ENCODE results near the gene SYCN.
A peak's percentile ranks its signal among the peaks of the same experiment; 100 is the strongest.
"Not testable (repeated sequence)": the region's sequence is repeated elsewhere in the genome, so short reads cannot be mapped to it uniquely, and the experiment has no call there.

The SYCN gene

DNA sequence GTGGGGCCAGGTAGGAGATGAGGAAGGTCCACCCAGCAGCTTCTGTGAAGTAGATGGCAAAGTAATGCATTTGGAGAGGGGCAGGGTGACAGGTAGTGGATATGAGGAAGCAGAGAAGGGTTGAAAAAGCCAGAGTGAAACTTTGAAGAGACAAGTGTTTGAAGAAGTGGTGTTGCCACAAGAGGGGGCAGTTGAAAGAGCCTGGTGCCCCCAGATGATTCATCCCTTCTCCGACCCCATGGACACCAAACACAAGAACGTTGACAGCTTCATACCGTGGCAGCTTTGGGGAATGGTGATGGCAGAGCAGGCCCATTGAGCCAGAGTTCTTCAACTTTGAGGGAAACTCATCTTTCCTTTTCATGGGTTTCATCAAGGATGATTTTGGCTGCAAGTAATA, 20.8 kb upstream of the SYCN start:
- DNase-seq (ENCODE audit: low spot score): no peak

GRCh38 chr19:39223703-39224279, 19.7 kb upstream of the SYCN start:
- peak; percentile 50 for DNase-seq (ENCODE audit: low spot score)

GRCh38 chr19:39219108-39219507, 15.0 kb upstream of the SYCN start:
- not testable (repeated sequence) for DNase-seq (ENCODE audit: low spot score)

DNA sequence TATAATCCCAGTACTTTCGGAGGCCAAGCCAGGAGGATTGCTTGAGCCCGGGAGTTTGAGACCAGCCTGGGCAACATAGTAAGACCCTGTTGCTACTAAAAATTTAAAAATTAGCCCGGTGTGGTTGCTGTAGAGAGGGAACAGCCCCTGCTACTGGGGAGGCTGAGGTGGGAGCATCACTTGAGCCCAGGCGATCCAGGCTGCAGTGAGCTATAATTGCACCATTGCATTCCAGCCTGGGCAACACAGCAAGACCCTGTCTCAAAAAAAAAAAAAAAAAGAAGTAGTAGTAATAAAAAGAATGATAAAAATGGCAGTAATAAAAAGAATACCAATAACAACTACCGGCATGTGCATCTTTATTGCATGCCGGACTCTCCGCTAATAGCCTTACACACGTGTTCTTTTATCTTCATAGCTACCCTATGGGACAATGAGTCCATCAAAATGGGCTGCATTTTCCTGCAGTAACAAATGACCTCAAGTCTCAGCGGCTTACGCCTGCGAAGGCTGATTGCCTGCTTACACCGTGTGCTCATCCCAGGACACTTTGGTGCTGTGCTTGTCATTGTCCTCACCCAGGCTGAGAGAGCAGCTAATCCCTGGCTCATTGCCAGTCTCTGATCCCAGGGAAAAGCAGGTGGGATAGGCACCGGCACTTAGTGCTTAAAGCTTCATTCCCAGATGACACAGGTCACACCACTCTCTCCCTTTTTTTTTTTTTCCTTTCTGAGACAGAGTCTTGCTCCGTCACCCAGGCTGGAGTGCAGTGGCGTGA, 14.4 kb upstream of the SYCN start:
- DNase-seq (ENCODE audit: low spot score): no peak

DNA sequence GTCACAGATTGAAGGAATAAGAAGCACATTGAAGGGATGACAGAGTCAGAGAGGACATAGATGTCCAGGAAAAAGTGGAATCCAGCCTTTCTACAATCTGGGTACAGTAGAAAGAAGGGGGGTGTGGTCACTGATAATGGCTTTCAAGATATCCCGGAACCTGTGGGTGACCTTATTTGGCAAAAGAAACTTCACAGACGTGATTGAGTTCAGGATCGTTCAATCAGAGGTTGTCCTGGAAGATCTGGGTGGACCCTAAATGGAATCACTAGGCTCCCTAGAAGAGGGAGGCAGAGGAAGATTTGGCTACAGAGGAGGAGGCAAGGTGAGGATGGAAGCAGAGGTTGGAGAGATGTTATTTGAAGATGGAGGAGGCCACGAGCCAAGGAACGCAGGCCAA, 13.0 kb upstream of the SYCN start:
- DNase-seq (ENCODE audit: low spot score): no peak

DNA sequence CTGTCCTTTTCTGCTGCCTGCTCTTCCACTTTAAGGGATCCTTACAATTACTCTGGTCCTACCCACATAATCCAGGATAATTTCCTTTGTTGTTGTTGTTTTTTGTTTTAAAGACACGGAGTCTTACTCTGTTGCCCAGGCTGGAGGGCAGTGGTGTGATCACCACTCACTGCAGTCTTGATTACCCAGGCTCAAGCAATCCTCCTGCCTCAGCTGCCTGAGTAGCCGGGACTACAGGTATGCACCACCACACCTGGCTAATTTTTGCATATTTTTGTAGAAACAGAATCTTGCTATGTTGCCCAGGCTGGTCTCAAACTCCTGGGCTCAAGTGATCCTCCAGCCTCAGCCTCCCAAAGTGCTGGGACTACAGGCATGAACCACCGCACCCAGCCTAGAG, 11.3 kb upstream of the SYCN start:
- DNase-seq (ENCODE audit: low spot score): not testable (repeated sequence)

GRCh38 chr19:39212375-39212742, 8.3 kb upstream of the SYCN start:
- no peak for DNase-seq (ENCODE audit: low spot score)

DNA sequence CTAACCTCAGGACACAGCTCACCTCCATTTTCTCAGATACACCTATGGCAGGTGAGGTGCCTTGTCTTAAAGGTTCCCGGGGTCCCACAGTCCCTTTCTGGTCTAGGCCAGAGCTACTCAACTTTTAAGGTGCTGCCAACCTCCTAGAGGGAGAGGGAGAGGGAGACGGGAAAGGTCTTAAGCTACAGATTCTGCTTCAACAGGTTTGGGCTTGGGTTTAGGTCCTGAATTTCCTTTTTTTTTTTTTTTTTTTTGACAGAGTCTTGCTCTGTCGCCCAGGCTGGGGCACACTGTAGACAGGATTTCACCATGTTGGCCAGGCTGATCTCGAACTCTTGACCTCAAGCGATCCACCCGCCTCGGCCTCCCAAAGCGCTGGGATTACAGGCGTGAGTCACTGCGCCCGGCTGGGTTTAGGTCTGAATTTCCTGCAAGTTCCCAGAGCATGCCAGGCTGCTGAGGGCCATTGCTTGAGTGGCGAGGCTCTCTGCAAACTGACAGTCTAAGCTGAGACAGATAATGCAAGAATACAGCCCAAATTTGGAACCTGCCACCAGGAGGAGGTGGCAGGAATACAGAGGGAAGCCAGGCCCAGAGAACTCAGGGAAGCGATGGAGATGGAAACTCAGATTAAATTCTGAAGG, 7.8 kb upstream of the SYCN start:
- no peak for DNase-seq (ENCODE audit: low spot score)

DNA sequence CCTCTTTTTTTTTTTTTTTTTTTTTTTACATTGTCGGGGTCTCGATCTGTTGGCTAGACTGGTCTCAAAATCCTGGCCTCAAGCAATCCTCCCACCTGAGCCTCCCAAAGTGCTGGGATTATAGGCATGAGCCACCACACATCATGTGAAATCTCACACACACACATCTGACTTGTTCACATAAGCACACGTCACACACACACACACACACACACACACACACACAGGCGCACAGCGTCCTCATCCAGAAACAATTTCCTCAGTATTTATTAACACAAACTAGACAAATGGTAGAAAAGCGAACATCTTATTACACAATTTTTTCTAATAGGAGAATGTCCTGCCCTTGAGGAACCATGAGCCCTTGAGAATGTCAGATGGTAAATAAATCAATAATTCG, 5.1 kb upstream of the SYCN start:
- DNase-seq (ENCODE audit: low spot score): no peak

DNA sequence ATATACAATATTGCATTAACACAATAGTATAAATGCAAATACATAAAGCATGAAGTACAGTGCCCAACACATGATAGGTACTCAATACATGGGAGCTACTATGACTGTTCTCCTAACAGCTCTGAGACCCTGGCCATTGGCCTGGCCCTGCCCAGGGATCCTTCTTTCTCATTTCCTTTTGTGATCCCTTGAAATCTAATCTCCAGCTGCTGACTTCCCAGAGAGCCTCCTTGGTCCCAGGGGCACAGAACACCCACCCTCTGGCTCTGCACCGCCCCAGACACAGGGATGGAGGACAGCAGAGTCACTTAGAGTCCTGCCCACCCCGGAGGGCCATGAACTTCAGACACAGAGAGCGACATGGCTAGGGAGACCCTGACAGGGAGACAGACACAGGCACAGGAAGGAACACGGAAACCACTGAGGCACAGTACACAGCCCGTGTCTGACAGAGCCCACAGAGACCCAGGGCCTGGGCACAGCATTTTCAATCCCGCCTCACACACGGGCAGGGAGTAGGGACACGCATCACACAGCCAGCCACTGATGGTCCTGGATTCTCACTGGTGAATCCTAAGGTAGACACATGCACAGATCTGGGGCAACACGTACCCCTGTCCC, 4.2 kb upstream of the SYCN start:
- no peak for DNase-seq (ENCODE audit: low spot score)

- DNase-seq (ENCODE audit: low spot score): no peak
These were observed 3.3 kb upstream of the SYCN start for GRCh38 chr19:39207293-39207836.

GRCh38 chr19:39206122-39206521, 2.1 kb upstream of the SYCN start:
- DNase-seq (ENCODE audit: low spot score): no peak

- no peak for DNase-seq (ENCODE audit: low spot score)
These were observed 1.3 kb upstream of the SYCN start for GRCh38 chr19:39205449-39205764.

DNA sequence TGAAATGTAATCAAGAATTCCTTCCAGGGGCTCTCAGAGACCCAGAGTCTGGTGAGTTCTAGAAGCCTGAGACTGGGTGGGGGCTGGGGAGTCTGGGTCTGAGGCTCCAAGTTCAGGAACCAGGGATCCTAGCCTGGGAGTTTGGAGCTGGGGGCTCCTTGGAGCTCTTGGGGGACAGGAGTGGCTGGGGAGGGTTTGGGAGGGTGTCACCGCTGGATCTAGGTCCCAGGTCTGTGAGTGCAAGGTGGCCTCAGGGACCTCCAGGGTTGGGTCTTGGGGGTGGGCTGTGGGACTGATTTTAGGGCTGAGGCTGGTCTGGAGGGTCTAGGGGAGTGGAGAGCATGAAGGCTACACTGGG, 1.1 kb downstream of the SYCN start:
- DNase-seq (ENCODE audit: low spot score): no peak

DNA sequence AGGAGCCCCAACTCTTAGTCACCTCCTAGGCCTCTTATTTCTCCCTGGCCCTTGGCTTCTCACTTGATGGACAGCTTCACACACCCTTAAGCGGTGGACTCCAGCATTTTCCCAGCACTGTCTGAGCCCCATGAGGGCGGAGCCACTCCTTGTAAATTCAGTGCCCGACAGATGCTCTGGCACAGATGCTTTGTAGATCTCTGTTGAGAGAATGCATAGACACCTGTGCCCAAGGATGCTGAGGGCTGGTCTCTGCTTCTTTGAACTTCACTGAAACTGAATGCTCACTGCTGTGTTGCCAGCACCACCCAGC, 3.3 kb downstream of the SYCN start:
- no peak for DNase-seq (ENCODE audit: low spot score)

DNA sequence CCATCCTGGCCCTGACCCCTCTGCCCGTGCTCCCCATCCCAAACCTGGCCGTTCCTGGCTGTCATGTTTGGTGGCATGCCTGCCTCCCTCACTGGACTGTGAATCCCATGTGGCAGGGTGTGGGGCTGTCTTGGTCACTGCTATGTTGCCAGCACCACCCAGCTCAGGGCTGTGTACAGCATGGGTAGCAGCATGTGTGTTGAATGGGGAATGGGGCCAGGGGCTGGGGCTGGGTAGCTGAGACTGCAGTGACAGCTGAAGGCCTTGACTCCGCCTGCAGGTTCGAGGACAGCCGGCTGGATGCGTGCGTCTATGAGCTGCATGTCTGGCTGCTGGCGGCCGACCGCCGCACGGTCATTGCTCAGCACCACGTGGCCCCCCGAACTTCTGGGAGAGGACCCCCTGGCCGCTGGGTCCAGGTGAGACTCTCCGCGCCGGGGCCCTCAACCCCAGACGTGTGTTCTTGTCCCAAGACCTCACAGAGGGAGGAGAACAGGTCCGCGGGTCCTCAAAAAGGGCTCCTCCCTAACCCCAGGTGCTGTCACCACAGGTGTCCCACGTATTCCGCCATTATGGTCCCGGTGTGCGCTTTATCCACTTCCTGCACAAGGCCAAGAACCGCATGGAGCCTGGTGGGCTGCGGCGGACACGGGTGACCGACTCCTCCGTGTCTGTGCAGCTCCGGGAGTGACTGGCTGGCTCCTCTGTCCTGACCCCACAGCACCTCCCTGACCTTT, 3.8 kb downstream of the SYCN start:
- no peak for DNase-seq (ENCODE audit: low spot score)

DNA sequence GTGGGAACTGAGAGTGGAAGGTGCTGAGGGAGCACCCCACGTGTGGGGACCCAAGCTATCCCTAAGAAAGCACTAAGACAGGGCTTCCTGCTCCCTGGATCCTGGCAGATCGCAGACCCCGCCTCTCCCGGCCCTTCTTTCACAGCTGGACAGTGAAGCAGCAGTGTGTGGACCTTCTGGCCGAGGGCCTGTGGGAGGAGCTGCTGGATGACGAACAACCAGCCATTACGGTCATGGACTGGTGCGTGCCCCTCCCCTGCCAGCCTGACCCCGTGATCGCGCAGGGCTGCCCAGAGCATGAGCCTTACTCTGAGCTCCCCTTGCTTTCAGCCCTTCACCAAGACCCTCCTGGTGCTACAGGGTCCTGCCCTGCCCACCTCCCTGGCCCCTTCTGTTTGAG, 5.0 kb downstream of the SYCN start:
- DNase-seq (ENCODE audit: low spot score): no peak

- no peak for DNase-seq (ENCODE audit: low spot score)
These were observed 6.3 kb downstream of the SYCN start for GRCh38 chr19:39197808-39198207.

DNA sequence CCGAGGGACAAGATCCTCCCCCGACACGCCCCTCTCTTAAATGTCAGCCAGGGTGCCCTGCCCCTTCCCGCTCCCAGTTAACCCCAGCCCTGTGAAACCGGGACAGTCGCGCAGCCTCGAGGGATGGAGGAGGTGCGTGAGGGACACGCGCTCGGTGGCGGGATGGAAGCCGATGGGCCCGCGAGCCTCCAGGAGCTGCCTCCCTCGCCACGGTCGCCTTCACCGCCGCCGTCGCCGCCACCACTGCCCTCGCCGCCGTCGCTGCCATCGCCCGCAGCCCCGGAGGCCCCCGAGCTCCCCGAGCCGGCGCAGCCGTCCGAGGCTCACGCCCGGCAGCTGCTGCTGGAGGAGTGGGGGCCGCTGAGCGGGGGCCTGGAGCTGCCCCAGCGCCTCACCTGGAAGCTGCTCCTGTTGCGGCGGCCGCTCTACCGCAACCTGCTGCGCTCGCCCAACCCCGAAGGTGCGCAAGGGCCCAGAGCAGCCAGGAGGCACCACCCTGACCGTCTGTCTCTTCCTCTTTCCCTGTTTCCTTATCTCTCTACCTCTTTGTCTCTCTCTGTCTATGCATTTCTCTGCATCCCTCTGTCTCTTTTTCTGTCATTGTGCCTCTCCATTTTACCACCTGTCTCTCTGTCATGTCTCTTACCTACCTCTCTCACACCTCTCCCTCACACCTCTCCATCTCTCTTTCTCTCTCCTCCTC, 7.1 kb downstream of the SYCN start, which contains the start of gene NCCRP1:
NCCRP1 (plus strand) TSS at position 105 of the 703 bp plus-strand sequence; CDS start at position 124, 19 bp downstream.
- no peak for DNase-seq (ENCODE audit: low spot score)

DNA sequence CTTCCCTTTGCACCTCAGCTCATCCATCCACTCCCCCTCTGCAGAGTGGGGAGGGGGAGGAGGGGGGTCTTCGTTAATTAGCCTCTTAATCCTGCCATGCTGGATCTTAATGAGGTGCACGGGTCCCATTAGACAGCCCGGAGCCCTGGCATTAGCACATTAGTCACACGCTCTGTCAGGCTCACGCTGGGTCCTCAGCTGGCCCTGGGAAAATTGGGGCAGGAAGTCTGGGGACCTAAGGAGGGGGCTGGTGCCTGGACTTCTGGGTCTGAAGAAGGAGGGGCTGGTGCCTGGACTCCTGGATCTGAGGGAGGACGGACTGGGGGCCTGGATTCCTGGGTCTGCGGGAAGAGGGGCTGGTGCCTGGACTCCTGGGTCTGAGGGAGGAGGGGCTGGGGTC, 7.7 kb downstream of the SYCN start:
- no peak for DNase-seq (ENCODE audit: low spot score)

GRCh38 chr19:39195755-39196154, 8.3 kb downstream of the SYCN start:
- DNase-seq (ENCODE audit: low spot score): no peak

Measured in SW480 (cell line).